K562 (cell line): Measurements from ENCODE around the gene AFF3. TPM values are rescaled to one million over a fixed set of nuclear protein-coding genes. Genes with fewer than 3 reads are reported as not detected.

Source experiments
- ATAC-seq: fragments of 200-7000 bp; cut with Tn5 transposase; 3 replicates; pipeline ENCODE4 v1.9.1; 2020; ENCODE audit warnings: moderate library complexity
- BruUV-seq: library from RNA; stranded (reverse); fragments of 400-500 nt; replicated peaks from 2 replicates; lab custom pipeline; 2021; lab: Mats Ljungman, UMichigan
- CTCF ChIA-PET: fragments of 300-600 bp; formaldehyde crosslinking; extraction: SDS; loops from one replicate; lab custom pipeline; 2021; ENCODE audit warnings: low intra/inter-chr PET ratio; lab: Yijun Ruan, JAX
- POLR2A ChIA-PET: fragments of 300-600, 350-650 bp; sonication (Branson Sonifier 250); formaldehyde crosslinking; extraction: SDS; loops from one replicate; lab custom pipeline; 2021; ENCODE audit warnings: antibody characterized with exemption, inconsistent platforms; lab: Yijun Ruan, JAX
- DNase-seq, 4 experiments: peaks; one replicate each; pipeline versions ENCODE4 v3.0.0 to v3.0.0-alpha.2; 2011 to 2018; ENCODE audit warnings: low spot score in 3 of 4, mixed read lengths in 3 of 4; ENCODE audit errors: extremely low read depth in 1 of 4
- FAIRE-seq: peaks from 2 replicates; lab custom pipeline; 2011; peaks lifted over from hg19 to GRCh38; lab: Jason Lieb, UNC
- H2AFZ ChIP-seq: 2 replicates; pipeline ENCODE4 v1.6.0; 2011; ENCODE audit warnings: low read depth, low read length, control low read depth, inconsistent platforms
- H3K27ac ChIP-seq: fragments of 200-600 bp; 3 replicates; pipeline ENCODE4 v1.8.0; 2011; ENCODE audit warnings: low read depth, mild to moderate bottlenecking, control low read depth, inconsistent platforms, low read length, moderate library complexity, mixed read lengths; ENCODE audit errors: extremely low read depth
- H3K27me3 ChIP-seq, 2 experiments: fragments of 300-600 bp in 1 of 2; 2 replicates in 1 of 2; 3 replicates in 1 of 2; pipeline versions ENCODE4 v1.6.0 to v1.8.0; 2011; ENCODE audit warnings: inconsistent platforms in 2 of 2, low read length in 2 of 2, mild to moderate bottlenecking in 1 of 2, mixed read lengths in 1 of 2, moderate library complexity in 1 of 2; ENCODE audit not compliant: control insufficient read depth in 2 of 2, insufficient read depth in 2 of 2
- H3K36me3 ChIP-seq: fragments of 300-600 bp; 3 replicates; pipeline ENCODE4 v1.8.0; 2011; ENCODE audit warnings: mild to moderate bottlenecking, low read length, inconsistent platforms; ENCODE audit not compliant: control insufficient read depth, insufficient read depth
- H3K4me1 ChIP-seq, 2 experiments: fragments of 200-600 bp in 1 of 2; replicated peaks in 1 of 2; 2 replicates in 1 of 2; 3 replicates in 1 of 2; pipeline versions ENCODE4 v1.5.1 to v1.8.0; 2011; ENCODE audit warnings: inconsistent platforms in 2 of 2, low read length in 2 of 2, mild to moderate bottlenecking in 1 of 2, mixed read lengths in 1 of 2, moderate library complexity in 1 of 2; ENCODE audit not compliant: control insufficient read depth in 2 of 2, insufficient read depth in 2 of 2
- H3K4me2 ChIP-seq: 2 replicates; pipeline ENCODE4 v1.6.1; 2011; ENCODE audit warnings: low read length, control low read depth, inconsistent platforms, mixed read lengths; ENCODE audit not compliant: insufficient read depth
- H3K4me3 ChIP-seq: fragments of 200-600 bp; sonication (generic), shearing (Covaris generic); 2 replicates; pipeline ENCODE4 v1.5.1; 2016; ENCODE audit warnings: control low read depth, inconsistent platforms
- H3K79me2 ChIP-seq: fragments of 200-600 bp; 3 replicates; pipeline ENCODE4 v1.8.0; 2011; ENCODE audit warnings: low read length, inconsistent platforms; ENCODE audit not compliant: control insufficient read depth, insufficient read depth
- H3K9ac ChIP-seq, 2 experiments: 2 replicates each; pipeline versions ENCODE4 v1.6.0 to v1.6.1; 2011; ENCODE audit warnings: low read depth in 2 of 2, low read length in 2 of 2, control low read depth in 1 of 2, inconsistent platforms in 1 of 2, mild to moderate bottlenecking in 1 of 2, mixed read lengths in 1 of 2; ENCODE audit not compliant: insufficient read depth in 1 of 2
- H3K9me1 ChIP-seq: one replicate; pipeline ENCODE4 v1.6.0; 2011; ENCODE audit warnings: inconsistent platforms, mild to moderate bottlenecking, low read length, moderate library complexity; ENCODE audit not compliant: control insufficient read depth, insufficient read depth
- H3K9me3 ChIP-seq: replicated peaks from 2 replicates; pipeline ENCODE4 v1.5.1; 2011; ENCODE audit warnings: low read depth, low read length, inconsistent platforms; ENCODE audit not compliant: control insufficient read depth, insufficient read depth
- H4K20me1 ChIP-seq: replicated peaks from 2 replicates; pipeline ENCODE4 v1.6.1; 2011; ENCODE audit warnings: low read length, inconsistent platforms, mixed read lengths; ENCODE audit not compliant: control insufficient read depth, insufficient read depth
- HNRNPUL1 ChIP-seq: fragments of 200-400 bp; formaldehyde crosslinking; IDR thresholded peaks from 2 replicates; pipeline ENCODE4 v1.6.1; 2017; ENCODE audit warnings: low read length
- HOXB6 ChIP-seq: fragments of 250-450 bp; sonication (Bioruptor Pico); IDR thresholded peaks from 2 replicates; pipeline ENCODE4 v1.5.1; 2022; ENCODE audit warnings: mild to moderate bottlenecking, borderline replicate concordance
- KDM4B ChIP-seq, 2 experiments: fragments of 450-650 bp in 1 of 2; sonication (generic) in 1 of 2; IDR thresholded peaks; 2 replicates each; pipeline ENCODE4 v1.6.1; 2016 to 2017; ENCODE audit warnings: borderline replicate concordance in 2 of 2, antibody characterized with exemption in 1 of 2, low read depth in 1 of 2, mild to moderate bottlenecking in 1 of 2
- NCOA1 ChIP-seq: fragments of 450-650 bp; IDR thresholded peaks from 2 replicates; pipeline ENCODE4 v1.6.1; 2016; ENCODE audit warnings: low read depth
- NONO ChIP-seq, 2 experiments: fragments of 200-400 bp in 1 of 2; fragments of 450-650 bp in 1 of 2; formaldehyde crosslinking in 1 of 2; IDR thresholded peaks; 2 replicates each; pipeline ENCODE4 v1.6.1; 2017; ENCODE audit warnings: low read depth in 2 of 2, mild to moderate bottlenecking in 2 of 2, moderate library complexity in 2 of 2, low read length in 1 of 2
- PHF21A ChIP-seq: fragments of 450-650 bp; IDR thresholded peaks from 2 replicates; pipeline ENCODE4 v1.6.1; 2017; ENCODE audit warnings: low read depth, borderline replicate concordance
- RBM25 ChIP-seq: fragments of 200-400 bp; formaldehyde crosslinking; IDR thresholded peaks from 2 replicates; pipeline ENCODE4 v1.6.1; 2018; ENCODE audit warnings: low read length, low read depth, moderate library complexity; ENCODE audit not compliant: severe bottlenecking
- TRIM28 ChIP-seq: fragments of 450-650 bp; IDR thresholded peaks from 2 replicates; pipeline ENCODE4 v1.6.1; 2017
- WGBS: fragments of 100-300 bp; shearing (Covaris generic); methylation state at CpG from one replicate; pipeline ENCODE4 v1.1.6; 2016; ENCODE audit warnings: low coverage, mixed read lengths; ENCODE audit not compliant: insufficient coverage; ENCODE audit errors: missing lambda C conversion rate; 5-methylcytosine and 5-hydroxymethylcytosine counted together
- in situ Hi-C: fragments of 300-500 bp; cut with MboI; formaldehyde crosslinking; loops from 4 replicates; pipeline ENCODE4 v1.15.0; 2018; ENCODE audit warnings: inconsistent platforms, mixed read lengths
- intact Hi-C: fragments of 100-400 bp; cut with micrococcal nuclease; formaldehyde crosslinking; loops from 2 replicates; pipeline ENCODE4 v1.14.2; 2022
- polyA plus RNA-seq, 8 experiments: library from polyadenylated mRNA; depleted of rRNA in 4 of 8; stranded (reverse) in 5 of 8; unstranded in 3 of 8; fragments of >200 nt; fragmentation: Nextera tagmentation in 2 of 8; fragmentation: Illumina TruSeq in 1 of 8; extraction: Ambion mirVana in 2 of 8; extraction: Trizol in 1 of 8; gene quantifications; 2 replicates each; pipeline versions ENCODE4 v1.2.1 to v1.2.3, GENCODE V29; 2011 to 2014; ENCODE audit warnings: inconsistent platforms in 1 of 8, missing spikeins in 1 of 8
- total RNA-seq, 7 experiments: library from RNA; depleted of rRNA in 6 of 7; stranded (reverse); fragments of >200 nt in 6 of 7; fragmentation: Illumina TruSeq in 2 of 7; extraction: Trizol in 2 of 7; gene quantifications; 2 replicates each; pipeline versions ENCODE4 v1.2.1 to v1.2.3, GENCODE V29; 2011 to 2021; ENCODE audit warnings: low replicate concordance in 1 of 7
- TF ChIP-seq, protein P1 (sequence below): sonication (generic); formaldehyde crosslinking; IDR thresholded peaks from 2 replicates; pipeline ENCODE4 v1.8.1; 2022; ENCODE audit warnings: missing genetic modification reagents
- TF ChIP-seq, protein P2 (sequence below): fragments of 250-450 bp; sonication (Bioruptor Pico); IDR thresholded peaks from 2 replicates; pipeline ENCODE4 v1.5.1; 2021; ENCODE audit warnings: mild to moderate bottlenecking
- TF ChIP-seq, protein P3 (sequence below): IDR thresholded peaks from 2 replicates; pipeline ENCODE4 v1.6.1; 2014; ENCODE audit warnings: antibody characterized with exemption

AFF3 gene
- total and polyA plus RNA-seq, 9 of the 15 experiments (the other 6 are each of a cell fraction or from before 2014, with no cell fraction given), result 0.02 to 0.11 TPM; not detected in 7

DNA sequence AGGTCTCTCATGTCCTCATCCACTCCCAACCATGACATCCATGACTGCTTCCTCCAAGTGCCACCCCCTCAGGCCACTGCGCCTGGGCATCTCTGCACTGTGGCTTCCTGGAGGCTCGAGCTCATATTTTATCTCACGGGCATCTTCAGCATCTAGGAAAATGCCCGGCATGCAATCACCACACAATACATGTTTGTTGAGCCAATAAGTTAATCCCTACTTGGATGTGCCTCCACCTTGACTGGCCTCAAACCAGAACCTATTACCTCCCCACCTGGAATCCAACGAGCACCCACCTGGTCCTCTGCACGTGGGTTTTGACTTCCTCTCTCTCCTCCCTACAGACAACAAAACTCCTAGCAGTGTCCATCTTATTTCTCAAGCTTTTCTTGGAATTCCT is 453.7 kb downstream of the AFF3 start (continued):
- TF ChIP-seq, protein P1, sequence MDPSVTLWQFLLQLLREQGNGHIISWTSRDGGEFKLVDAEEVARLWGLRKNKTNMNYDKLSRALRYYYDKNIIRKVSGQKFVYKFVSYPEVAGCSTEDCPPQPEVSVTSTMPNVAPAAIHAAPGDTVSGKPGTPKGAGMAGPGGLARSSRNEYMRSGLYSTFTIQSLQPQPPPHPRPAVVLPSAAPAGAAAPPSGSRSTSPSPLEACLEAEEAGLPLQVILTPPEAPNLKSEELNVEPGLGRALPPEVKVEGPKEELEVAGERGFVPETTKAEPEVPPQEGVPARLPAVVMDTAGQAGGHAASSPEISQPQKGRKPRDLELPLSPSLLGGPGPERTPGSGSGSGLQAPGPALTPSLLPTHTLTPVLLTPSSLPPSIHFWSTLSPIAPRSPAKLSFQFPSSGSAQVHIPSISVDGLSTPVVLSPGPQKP, result no peak
- no peak for TF ChIP-seq HNRNPUL1

DNA sequence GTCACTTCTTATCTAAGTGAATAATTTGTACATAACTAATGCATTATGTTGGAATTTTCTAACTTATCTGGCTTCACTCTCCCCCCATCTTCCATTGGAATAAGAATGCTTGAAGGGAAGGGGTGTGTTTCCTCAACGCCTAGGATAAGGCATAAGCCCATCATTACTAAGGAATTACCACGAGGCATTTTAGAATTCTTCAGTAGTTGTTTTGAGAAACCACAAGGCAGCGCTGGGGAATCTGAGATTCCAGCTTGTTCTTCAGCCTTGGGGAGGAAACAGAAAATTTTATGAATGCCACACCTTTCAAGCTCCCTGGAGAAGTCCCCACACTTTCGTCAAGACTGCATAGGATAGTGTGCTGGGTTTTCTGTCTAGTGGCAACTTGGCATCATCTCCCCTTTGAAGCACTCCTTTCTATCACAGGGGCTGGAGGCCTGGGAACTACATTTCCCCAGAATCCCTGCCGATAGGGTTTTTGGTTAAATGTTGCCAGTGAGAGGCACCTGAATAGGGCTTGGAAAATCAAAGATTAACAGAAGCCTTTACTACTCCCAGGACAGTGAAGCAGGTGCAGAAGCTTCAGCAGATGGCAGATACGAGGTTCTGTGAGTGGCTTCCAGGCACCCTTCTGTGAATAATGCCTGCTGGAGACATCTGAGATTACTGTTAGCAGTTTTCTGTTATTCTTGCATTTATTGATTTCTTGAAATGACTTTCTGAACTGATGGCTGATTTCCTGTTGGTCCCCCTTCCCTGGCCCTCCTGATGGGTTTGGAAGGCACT is 459.9 kb downstream of the AFF3 start:
- intact Hi-C loops, result no loop called here
- no peak for TF ChIP-seq KDM4B (IDR thresholded peaks at IDR 0.05; ENCODE audit: borderline replicate concordance in 2 of 2, low read depth in 1 of 2)
- no peak for TF ChIP-seq NCOA1
- TF ChIP-seq, protein P2, sequence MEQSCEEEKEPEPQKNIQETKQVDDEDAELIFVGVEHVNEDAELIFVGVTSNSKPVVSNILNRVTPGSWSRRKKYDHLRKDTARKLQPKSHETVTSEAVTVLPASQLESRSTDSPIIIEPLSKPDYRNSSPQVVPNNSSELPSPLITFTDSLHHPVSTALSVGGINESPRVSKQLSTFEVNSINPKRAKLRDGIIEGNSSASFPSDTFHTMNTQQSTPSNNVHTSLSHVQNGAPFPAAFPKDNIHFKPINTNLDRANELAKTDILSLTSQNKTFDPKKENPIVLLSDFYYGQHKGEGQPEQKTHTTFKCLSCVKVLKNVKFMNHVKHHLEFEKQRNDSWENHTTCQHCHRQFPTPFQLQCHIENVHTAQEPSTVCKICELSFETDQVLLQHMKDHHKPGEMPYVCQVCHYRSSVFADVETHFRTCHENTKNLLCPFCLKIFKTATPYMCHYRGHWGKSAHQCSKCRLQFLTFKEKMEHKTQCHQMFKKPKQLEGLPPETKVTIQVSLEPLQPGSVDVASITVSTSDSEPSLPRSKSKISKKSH (CRISPR knock-in tag), result no peak
- TF ChIP-seq, protein P3, sequence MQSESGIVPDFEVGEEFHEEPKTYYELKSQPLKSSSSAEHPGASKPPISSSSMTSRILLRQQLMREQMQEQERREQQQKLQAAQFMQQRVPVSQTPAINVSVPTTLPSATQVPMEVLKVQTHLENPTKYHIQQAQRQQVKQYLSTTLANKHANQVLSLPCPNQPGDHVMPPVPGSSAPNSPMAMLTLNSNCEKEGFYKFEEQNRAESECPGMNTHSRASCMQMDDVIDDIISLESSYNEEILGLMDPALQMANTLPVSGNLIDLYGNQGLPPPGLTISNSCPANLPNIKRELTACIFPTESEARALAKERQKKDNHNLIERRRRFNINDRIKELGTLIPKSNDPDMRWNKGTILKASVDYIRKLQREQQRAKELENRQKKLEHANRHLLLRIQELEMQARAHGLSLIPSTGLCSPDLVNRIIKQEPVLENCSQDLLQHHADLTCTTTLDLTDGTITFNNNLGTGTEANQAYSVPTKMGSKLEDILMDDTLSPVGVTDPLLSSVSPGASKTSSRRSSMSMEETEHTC, result no peak
- no peak for TF ChIP-seq HOXB6
- no peak for TF ChIP-seq PHF21A
- no peak for TF ChIP-seq NONO (IDR thresholded peaks at IDR 0.05; ENCODE audit: low read depth in 2 of 2, low read length in 1 of 2)
- no peak for TF ChIP-seq RBM25
- TF ChIP-seq TRIM28, result no peak
- H3K27me3 ChIP-seq, result peaks cover 12 to 18% of the 10 kb centered on the region in 2 experiments; a peak in 4 of 5 replicates
- no peaks in the 10 kb centered on the region for H3K9me1 ChIP-seq
- no peak overlapping the region for H2AFZ ChIP-seq
- H3K4me3 ChIP-seq, result no peak overlapping the region
- DNase-seq (no peak), FAIRE-seq (no peak), ATAC-seq (no peak)
- H4K20me1 ChIP-seq, result no peaks in the 10 kb centered on the region
- no peak overlapping the region for H3K27ac ChIP-seq
- no peaks in the 10 kb centered on the region for H3K4me1 ChIP-seq
- in situ Hi-C loops, result no loop called here
- no TSS peak for BruUV-seq
- no peak overlapping the region for H3K9ac ChIP-seq
- no peak overlapping the region for H3K4me2 ChIP-seq
- POLR2A ChIA-PET, result interaction anchor here (0.6 kb wide), 1 partner anchor 10 kb away, joined by 3 read pairs; no protein-coding TSS in a partner anchor
- CTCF ChIA-PET, result no interaction called here
- WGBS, result 4% methylated on average over 6 of the region's 6 CpGs
- H3K36me3 ChIP-seq, result no peaks in the 10 kb centered on the region
- H3K79me2 ChIP-seq, result no peaks in the 10 kb centered on the region
- no peaks in the 10 kb centered on the region for H3K9me3 ChIP-seq
